ENCODE results near the gene KIFC3. TPM values are rescaled to one million over a fixed set of nuclear protein-coding genes. Genes with fewer than 3 reads are reported as not detected.
A peak's percentile ranks its signal among the peaks of the same experiment; 100 is the strongest.

KIFC3 gene
- total RNA-seq, 1 donor from 2014 or later = 36.8 TPM

GRCh38 chr16:57805176-57805575 lies 2.9 kb upstream of the KIFC3 start:
- TF ChIP-seq POLR2A (IDR thresholded peaks at IDR 0.05) (no peak), POLR2AphosphoS5 (IDR thresholded peaks at IDR 0.05; ENCODE audit: insufficient read depth in 1 of 2, low read depth in 1 of 2) (no peak)
- TF ChIP-seq, protein P1, sequence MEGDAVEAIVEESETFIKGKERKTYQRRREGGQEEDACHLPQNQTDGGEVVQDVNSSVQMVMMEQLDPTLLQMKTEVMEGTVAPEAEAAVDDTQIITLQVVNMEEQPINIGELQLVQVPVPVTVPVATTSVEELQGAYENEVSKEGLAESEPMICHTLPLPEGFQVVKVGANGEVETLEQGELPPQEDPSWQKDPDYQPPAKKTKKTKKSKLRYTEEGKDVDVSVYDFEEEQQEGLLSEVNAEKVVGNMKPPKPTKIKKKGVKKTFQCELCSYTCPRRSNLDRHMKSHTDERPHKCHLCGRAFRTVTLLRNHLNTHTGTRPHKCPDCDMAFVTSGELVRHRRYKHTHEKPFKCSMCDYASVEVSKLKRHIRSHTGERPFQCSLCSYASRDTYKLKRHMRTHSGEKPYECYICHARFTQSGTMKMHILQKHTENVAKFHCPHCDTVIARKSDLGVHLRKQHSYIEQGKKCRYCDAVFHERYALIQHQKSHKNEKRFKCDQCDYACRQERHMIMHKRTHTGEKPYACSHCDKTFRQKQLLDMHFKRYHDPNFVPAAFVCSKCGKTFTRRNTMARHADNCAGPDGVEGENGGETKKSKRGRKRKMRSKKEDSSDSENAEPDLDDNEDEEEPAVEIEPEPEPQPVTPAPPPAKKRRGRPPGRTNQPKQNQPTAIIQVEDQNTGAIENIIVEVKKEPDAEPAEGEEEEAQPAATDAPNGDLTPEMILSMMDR (IDR thresholded peaks at IDR 0.05) = no peak
- Histone ChIP-seq H3K4me1 (peaks cover 61% of the 10 kb centered on the region), H3K4me3 (no peak overlapping the region), H3K27ac (no peak overlapping the region), H3K27me3 (no peaks in the 10 kb centered on the region), H3K9me3 (no peaks in the 10 kb centered on the region), H3K36me3 (no peaks in the 10 kb centered on the region)
- intact Hi-C loops (cut with DNase I) = no loop called here
- DNase-seq (ENCODE audit: extremely low spot score in 2 of 2) = no peak

GRCh38 chr16:57804111-57804837 lies 2.0 kb upstream of the KIFC3 start:
- Histone ChIP-seq H3K27ac (peak overlapping the region; percentile 93), H3K27me3 (no peaks in the 10 kb centered on the region), H3K36me3 (no peaks in the 10 kb centered on the region), H3K4me1 (peaks cover 64% of the 10 kb centered on the region), H3K4me3 (no peak overlapping the region), H3K9me3 (no peaks in the 10 kb centered on the region)
- no peak for DNase-seq (ENCODE audit: extremely low spot score in 2 of 2)
- intact Hi-C loops (cut with DNase I) = loop anchor here (5.0 kb wide), 1 partner anchor 193 kb away; no protein-coding TSS in a partner anchor
- TF ChIP-seq POLR2A (IDR thresholded peaks at IDR 0.05) = no peak
- TF ChIP-seq POLR2AphosphoS5 (IDR thresholded peaks at IDR 0.05; ENCODE audit: insufficient read depth in 1 of 2, low read depth in 1 of 2) = no peak
- TF ChIP-seq, protein P1 (IDR thresholded peaks at IDR 0.05) = no peak

DNA sequence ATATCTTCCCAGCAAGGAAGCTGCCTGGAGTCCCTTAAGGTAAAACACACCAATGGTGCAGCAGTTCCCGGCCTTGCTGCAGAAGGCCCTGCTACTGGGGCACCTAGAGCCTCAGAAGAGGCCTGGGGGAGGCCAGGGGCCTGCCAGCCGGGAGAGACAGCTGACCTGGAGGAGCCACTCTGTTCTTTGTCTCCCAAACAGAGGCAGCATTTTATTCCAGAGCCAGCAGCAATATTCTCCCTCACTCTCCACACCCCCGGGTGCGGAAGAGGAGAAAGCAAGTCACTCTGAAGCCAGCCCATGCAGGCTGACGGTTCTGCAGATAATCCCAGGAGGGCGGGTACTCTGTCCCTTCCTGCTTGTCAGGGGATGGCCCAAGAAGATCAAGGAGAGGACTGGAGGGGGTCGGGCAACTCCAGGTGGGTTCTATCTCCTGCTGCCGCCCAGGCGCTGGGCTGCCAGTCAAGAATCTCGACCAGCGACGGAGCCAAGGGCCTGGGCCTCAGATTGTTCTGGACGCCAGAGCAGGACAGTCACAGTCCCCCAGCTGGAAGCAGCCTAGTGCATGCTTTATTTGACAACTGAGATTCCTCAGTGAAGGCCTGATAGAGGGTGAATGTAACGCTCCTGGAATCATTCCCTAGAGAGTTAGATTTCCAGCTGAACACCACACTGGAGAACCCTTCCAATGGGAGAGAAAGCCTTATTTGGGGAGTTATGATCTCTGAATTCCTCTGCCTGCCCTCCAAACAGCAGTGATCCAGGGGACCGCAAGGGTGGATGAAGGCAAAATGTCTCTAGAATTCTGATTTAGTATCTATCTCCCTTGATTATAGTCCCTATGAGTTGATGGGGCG lies 1.1 kb upstream of the KIFC3 start:
- intact Hi-C loops (cut with DNase I) = loop anchor here (5.0 kb wide), 1 partner anchor 194 kb away; no protein-coding TSS in a partner anchor
- TF ChIP-seq POLR2A (IDR thresholded peaks at IDR 0.05) = no peak
- TF ChIP-seq POLR2AphosphoS5 (IDR thresholded peaks at IDR 0.05; ENCODE audit: insufficient read depth in 1 of 2, low read depth in 1 of 2) = peak in 1 of 2 donors; percentile 25
- no peaks in the 10 kb centered on the region for H3K27me3 ChIP-seq
- no peak for DNase-seq (ENCODE audit: extremely low spot score in 2 of 2)
- H3K4me1 ChIP-seq = peaks cover 64% of the 10 kb centered on the region
- H3K4me3 ChIP-seq = peak overlapping the region; percentile 69 to 74
- no peaks in the 10 kb centered on the region for H3K9me3 ChIP-seq
- peak overlapping the region; percentile 93 for H3K27ac ChIP-seq
- H3K36me3 ChIP-seq = no peaks in the 10 kb centered on the region

- Histone ChIP-seq H3K4me1 (peaks cover 60% of the 10 kb centered on the region), H3K9me3 (no peaks in the 10 kb centered on the region), H3K27ac (peak overlapping the region; percentile 93), H3K4me3 (peak overlapping the region; percentile 69 to 74), H3K36me3 (no peaks in the 10 kb centered on the region), H3K27me3 (no peaks in the 10 kb centered on the region)
- no peak for DNase-seq (ENCODE audit: extremely low spot score in 2 of 2)
- TF ChIP-seq, protein P1 (IDR thresholded peaks at IDR 0.05) = no peak
- TF ChIP-seq POLR2A (IDR thresholded peaks at IDR 0.05) (no peak), POLR2AphosphoS5 (IDR thresholded peaks at IDR 0.05; ENCODE audit: insufficient read depth in 1 of 2, low read depth in 1 of 2) (no peak)
- intact Hi-C loops (cut with DNase I) = loop anchor here (5.0 kb wide), 1 partner anchor 195 kb away; no protein-coding TSS in a partner anchor
These were observed 416 bp downstream of the KIFC3 start for GRCh38 chr16:57801809-57802340.

GRCh38 chr16:57801098-57801808 lies 1.0 kb downstream of the KIFC3 start:
- no peaks in the 10 kb centered on the region for H3K36me3 ChIP-seq
- peaks cover 60% of the 10 kb centered on the region for H3K4me1 ChIP-seq
- H3K27ac ChIP-seq = peak overlapping the region; percentile 93
- no peaks in the 10 kb centered on the region for H3K27me3 ChIP-seq
- TF ChIP-seq, protein P1 (IDR thresholded peaks at IDR 0.05) = no peak
- TF ChIP-seq POLR2AphosphoS5 (IDR thresholded peaks at IDR 0.05; ENCODE audit: insufficient read depth in 1 of 2, low read depth in 1 of 2) (peak in 1 of 2 donors; percentile 52), POLR2A (IDR thresholded peaks at IDR 0.05) (no peak)
- intact Hi-C loops (cut with DNase I) = loop anchor here (5.0 kb wide), 1 partner anchor 196 kb away; no protein-coding TSS in a partner anchor
- H3K9me3 ChIP-seq = no peaks in the 10 kb centered on the region
- peak overlapping the region; percentile 69 to 74 for H3K4me3 ChIP-seq
- no peak for DNase-seq (ENCODE audit: extremely low spot score in 2 of 2)

All from vagina (tissue), 2 donors.